CD4-positive, alpha-beta T cell (primary cell): Measurements from ENCODE around the gene DCLRE1C. TPM values are rescaled to one million over a fixed set of nuclear protein-coding genes. Genes with fewer than 3 reads are reported as not detected.

Experiments used
- ATAC-seq: fragments of 200-7000 bp; cut with Tn5 transposase; one replicate; pipeline ENCODE4 v1.10.0; 2022; ENCODE audit warnings: mild to moderate bottlenecking; ENCODE audit not compliant: poor library complexity
- CTCF ChIA-PET: fragments of 350-600 bp; sonication (Branson Sonifier 250); formaldehyde crosslinking; loops from one replicate; lab custom pipeline; 2021; ENCODE audit warnings: antibody characterized with exemption, inconsistent platforms; lab: Charles Lee
- POLR2A ChIA-PET: fragments of 350-600 bp; sonication (Branson Sonifier 250); formaldehyde crosslinking; loops from one replicate; lab custom pipeline; 2021; ENCODE audit warnings: antibody characterized with exemption, inconsistent platforms; lab: Charles Lee
- DNase-seq, 14 experiments: peaks; one replicate each; pipeline ENCODE4 v3.0.0-alpha.2; 2013 to 2020; ENCODE audit warnings: mixed read lengths in 2 of 14
- H3K27ac ChIP-seq, 2 donors: one replicate each; pipeline versions ENCODE4 v1.5.1 to v1.7.0; 2013; ENCODE audit warnings: low read length in 2 of 2, low read depth in 1 of 2, mild to moderate bottlenecking in 1 of 2
- H3K27me3 ChIP-seq, 2 experiments: 1 replicate in 1 of 2; 2 replicates in 1 of 2; pipeline versions ENCODE4 v1.6.1 to v1.7.0; 2013; ENCODE audit warnings: low read length in 2 of 2, control low read depth in 1 of 2, mild to moderate bottlenecking in 1 of 2, moderate library complexity in 1 of 2; ENCODE audit not compliant: insufficient read depth in 2 of 2, control insufficient read depth in 1 of 2
- H3K36me3 ChIP-seq: one replicate; pipeline ENCODE4 v1.6.1; 2013; ENCODE audit warnings: low read length, control low read depth; ENCODE audit not compliant: insufficient read depth
- H3K4me1 ChIP-seq: one replicate; pipeline ENCODE4 v1.6.1; 2013; ENCODE audit warnings: low read length, control low read depth; ENCODE audit not compliant: insufficient read depth
- H3K4me3 ChIP-seq: one replicate; pipeline ENCODE4 v1.5.1; 2013; ENCODE audit warnings: mild to moderate bottlenecking, low read length, moderate library complexity
- H3K9me3 ChIP-seq, 2 experiments: 1 replicate in 1 of 2; 2 replicates in 1 of 2; pipeline versions ENCODE4 v1.6.1 to v1.7.0; 2013; ENCODE audit warnings: low read length in 2 of 2, mild to moderate bottlenecking in 2 of 2, control low read depth in 1 of 2, moderate library complexity in 1 of 2; ENCODE audit not compliant: control insufficient read depth in 1 of 2, insufficient read depth in 1 of 2
- H3K27ac Mint-ChIP-seq: one replicate; pipeline ENCODE4 v1.8.0; 2020; ENCODE audit warnings: mixed read lengths
- H3K27me3 Mint-ChIP-seq: one replicate; pipeline ENCODE4 v1.8.0; 2021; ENCODE audit warnings: mixed read lengths
- H3K36me3 Mint-ChIP-seq: one replicate; pipeline ENCODE4 v1.8.0; 2021; ENCODE audit warnings: low read depth, mixed read lengths
- H3K4me1 Mint-ChIP-seq: one replicate; pipeline ENCODE4 v1.8.0; 2021; ENCODE audit warnings: low read depth, mixed read lengths
- H3K4me3 Mint-ChIP-seq: one replicate; pipeline ENCODE4 v1.8.0; 2020; ENCODE audit warnings: mild to moderate bottlenecking, mixed read lengths
- H3K9me3 Mint-ChIP-seq: one replicate; pipeline ENCODE4 v1.8.0; 2020; ENCODE audit warnings: mixed read lengths
- intact Hi-C, 2 experiments: fragments of 100-400 bp; cut with DNase I in 1 of 2; cut with micrococcal nuclease in 1 of 2; formaldehyde crosslinking; loops; one replicate each; pipeline versions ENCODE4 v1.15.1 to v1.9.0; 2023 to 2025; cut with DNase I, micrococcal nuclease
- total RNA-seq, 174 experiments: library from RNA in 2 of 174; stranded (reverse) in 2 of 174; gene quantifications; one replicate each; pipeline ENCODE4 v1.2.3 and lab custom pipeline; 2021 to 2026
- TF ChIP-seq, protein P1 (sequence below): fragments of 200-600 bp; IDR thresholded peaks from one replicate; pipeline ENCODE4 v1.8.0; 2022; ENCODE audit warnings: antibody characterized with exemption, mild to moderate bottlenecking

Gene DCLRE1C
- total RNA-seq, 2 experiments from 2014 or later = 11.0 to 15.4 TPM

DNA sequence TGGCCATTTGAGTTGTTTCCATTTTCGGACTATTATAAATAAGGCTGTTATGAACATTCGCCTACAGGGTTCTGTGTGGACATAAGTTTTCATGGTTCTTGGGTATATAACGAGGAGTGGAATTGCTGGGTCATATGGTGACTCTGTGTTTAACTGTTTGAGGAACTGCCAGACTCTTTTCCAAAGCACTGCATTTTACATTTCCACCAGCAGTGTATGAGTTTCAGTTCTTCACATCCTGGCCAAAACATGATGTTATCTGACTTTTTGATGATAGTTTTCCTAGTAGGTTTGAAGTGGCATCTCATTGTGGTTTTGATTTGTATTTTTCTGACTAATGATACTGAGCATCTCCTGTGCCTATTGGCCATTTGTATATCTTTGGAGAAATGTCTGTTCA lies 69.8 kb downstream of the DCLRE1C start:
- ATAC-seq = no peak

DNA sequence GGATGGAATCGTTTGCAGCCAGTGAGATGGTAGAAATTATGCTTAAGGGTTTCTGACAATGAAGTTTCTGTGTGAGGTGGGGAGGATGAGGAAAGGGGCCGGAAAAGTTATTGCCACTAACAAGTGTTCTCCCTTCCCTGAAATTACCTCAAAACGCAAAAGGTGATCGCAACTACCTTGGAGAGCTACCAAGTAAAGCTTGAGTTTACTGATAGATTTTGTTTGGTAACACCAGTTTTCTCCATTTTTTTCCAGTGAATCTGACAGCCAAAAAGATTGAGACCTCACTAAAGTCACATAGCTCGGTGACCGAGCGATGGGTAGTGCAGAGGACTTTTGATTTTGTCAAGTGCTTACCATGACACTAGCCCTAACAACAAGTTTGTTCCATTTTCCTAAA lies 73.7 kb downstream of the DCLRE1C start:
- POLR2A ChIA-PET = interaction anchor here (0.7 to 3.6 kb wide), 6 partner anchors 9 to 311 kb away, joined by 3 to 63 read pairs (median 4); partner anchors contain the start of genes CDNF, DCLRE1C, HSPA14 and MEIG1
- Histone ChIP-seq H3K36me3 (no peaks in the 10 kb centered on the region), H3K4me1 (peaks cover 16% of the 10 kb centered on the region), H3K4me3 (no peak overlapping the region), H3K9me3 (no peaks in the 10 kb centered on the region), H3K27ac (no peak overlapping the region), H3K27me3 (no peaks in the 10 kb centered on the region)
- TF ChIP-seq, protein P1, sequence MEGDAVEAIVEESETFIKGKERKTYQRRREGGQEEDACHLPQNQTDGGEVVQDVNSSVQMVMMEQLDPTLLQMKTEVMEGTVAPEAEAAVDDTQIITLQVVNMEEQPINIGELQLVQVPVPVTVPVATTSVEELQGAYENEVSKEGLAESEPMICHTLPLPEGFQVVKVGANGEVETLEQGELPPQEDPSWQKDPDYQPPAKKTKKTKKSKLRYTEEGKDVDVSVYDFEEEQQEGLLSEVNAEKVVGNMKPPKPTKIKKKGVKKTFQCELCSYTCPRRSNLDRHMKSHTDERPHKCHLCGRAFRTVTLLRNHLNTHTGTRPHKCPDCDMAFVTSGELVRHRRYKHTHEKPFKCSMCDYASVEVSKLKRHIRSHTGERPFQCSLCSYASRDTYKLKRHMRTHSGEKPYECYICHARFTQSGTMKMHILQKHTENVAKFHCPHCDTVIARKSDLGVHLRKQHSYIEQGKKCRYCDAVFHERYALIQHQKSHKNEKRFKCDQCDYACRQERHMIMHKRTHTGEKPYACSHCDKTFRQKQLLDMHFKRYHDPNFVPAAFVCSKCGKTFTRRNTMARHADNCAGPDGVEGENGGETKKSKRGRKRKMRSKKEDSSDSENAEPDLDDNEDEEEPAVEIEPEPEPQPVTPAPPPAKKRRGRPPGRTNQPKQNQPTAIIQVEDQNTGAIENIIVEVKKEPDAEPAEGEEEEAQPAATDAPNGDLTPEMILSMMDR = no peak
- H3K27me3 Mint-ChIP-seq = no peaks in the 10 kb centered on the region
- no peaks in the 10 kb centered on the region for H3K9me3 Mint-ChIP-seq
- DNase-seq (peak in 2 of 14 experiments; percentile 7 to 14), ATAC-seq (no peak)
- peak overlapping the region; percentile 88 for H3K27ac Mint-ChIP-seq
- CTCF ChIA-PET = interaction anchor here (1.2 kb wide), 1 partner anchor 23 kb away, joined by 3 read pairs; no protein-coding TSS in a partner anchor
- peaks cover 11% of the 10 kb centered on the region for H3K36me3 Mint-ChIP-seq
- peaks cover 48% of the 10 kb centered on the region for H3K4me1 Mint-ChIP-seq
- H3K4me3 Mint-ChIP-seq = peak overlapping the region; percentile 91
- intact Hi-C loops = no loop called here

More for the DNA sequence above, 69.8 kb downstream of the DCLRE1C start:
- ChIA-PET CTCF (interaction anchor here (1.9 kb wide), 1 partner anchor 69 kb away, joined by 5 read pairs; the partner anchor contains the start of gene DCLRE1C), POLR2A (no interaction called here)
- DNase-seq = no peak
- TF ChIP-seq, protein P1 = no peak
- H3K9me3 Mint-ChIP-seq = no peaks in the 10 kb centered on the region
- H3K4me3 ChIP-seq = no peak overlapping the region
- H3K36me3 ChIP-seq = no peaks in the 10 kb centered on the region
- peaks cover 10% of the 10 kb centered on the region for H3K4me1 ChIP-seq
- peaks cover 27% of the 10 kb centered on the region for H3K4me1 Mint-ChIP-seq
- H3K27ac Mint-ChIP-seq = no peak overlapping the region
- H3K27me3 Mint-ChIP-seq = no peaks in the 10 kb centered on the region
- H3K27ac ChIP-seq = no peak overlapping the region
- intact Hi-C loops = no loop called here
- H3K9me3 ChIP-seq = no peaks in the 10 kb centered on the region
- H3K4me3 Mint-ChIP-seq = no peak overlapping the region
- H3K27me3 ChIP-seq = no peaks in the 10 kb centered on the region
- peaks cover 5% of the 10 kb centered on the region for H3K36me3 Mint-ChIP-seq

- H3K9me3 ChIP-seq = no peaks in the 10 kb centered on the region
- H3K4me1 ChIP-seq = peaks cover 16% of the 10 kb centered on the region
- no peak overlapping the region for H3K27ac ChIP-seq
- Mint-ChIP-seq H3K36me3 (peaks cover 11% of the 10 kb centered on the region), H3K9me3 (no peaks in the 10 kb centered on the region), H3K4me3 (peak overlapping the region; percentile 91), H3K27ac (peak overlapping the region; percentile 88), H3K27me3 (no peaks in the 10 kb centered on the region), H3K4me1 (peaks cover 48% of the 10 kb centered on the region)
- ChIA-PET CTCF (no interaction called here), POLR2A (interaction anchor here (0.7 to 3.6 kb wide), 4 partner anchors 27 to 79 kb away, joined by 3 to 63 read pairs (median 4); partner anchors contain the start of genes CDNF, DCLRE1C, HSPA14 and MEIG1)
- intact Hi-C loops = loop anchor here (1.0 to 5.0 kb wide), 5 partner anchors 25 to 217 kb away; partner anchors contain the start of genes DCLRE1C (in 1 of the 2), MEIG1 (in 1 of the 2) and RPP38 (in 1 of the 2)
- peak overlapping the region; percentile 95 for H3K4me3 ChIP-seq
- H3K27me3 ChIP-seq = no peaks in the 10 kb centered on the region
- TF ChIP-seq, protein P1 = no peak
- H3K36me3 ChIP-seq = no peaks in the 10 kb centered on the region
- no peak for ATAC-seq
- DNase-seq = no peak
Measured at GRCh38 chr10:14879928-14880193, 74.0 kb downstream of the DCLRE1C start.
